HG02885 (cell line): ENCODE results near the gene CKLF.
"Not testable (repeated sequence)": the region's sequence is repeated elsewhere in the genome, so short reads cannot be mapped to it uniquely, and the experiment has no call there.

Source experiments
- ATAC-seq: cut with Tn5 transposase; IDR thresholded peaks from one replicate; pipeline ENCODE4 v1.9.1; 2021; ENCODE audit warnings: mild to moderate bottlenecking; ENCODE audit not compliant: unreplicated experiment, poor library complexity

Gene CKLF, protein sequence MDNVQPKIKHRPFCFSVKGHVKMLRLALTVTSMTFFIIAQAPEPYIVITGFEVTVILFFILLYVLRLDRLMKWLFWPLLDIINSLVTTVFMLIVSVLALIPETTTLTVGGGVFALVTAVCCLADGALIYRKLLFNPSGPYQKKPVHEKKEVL

DNA sequence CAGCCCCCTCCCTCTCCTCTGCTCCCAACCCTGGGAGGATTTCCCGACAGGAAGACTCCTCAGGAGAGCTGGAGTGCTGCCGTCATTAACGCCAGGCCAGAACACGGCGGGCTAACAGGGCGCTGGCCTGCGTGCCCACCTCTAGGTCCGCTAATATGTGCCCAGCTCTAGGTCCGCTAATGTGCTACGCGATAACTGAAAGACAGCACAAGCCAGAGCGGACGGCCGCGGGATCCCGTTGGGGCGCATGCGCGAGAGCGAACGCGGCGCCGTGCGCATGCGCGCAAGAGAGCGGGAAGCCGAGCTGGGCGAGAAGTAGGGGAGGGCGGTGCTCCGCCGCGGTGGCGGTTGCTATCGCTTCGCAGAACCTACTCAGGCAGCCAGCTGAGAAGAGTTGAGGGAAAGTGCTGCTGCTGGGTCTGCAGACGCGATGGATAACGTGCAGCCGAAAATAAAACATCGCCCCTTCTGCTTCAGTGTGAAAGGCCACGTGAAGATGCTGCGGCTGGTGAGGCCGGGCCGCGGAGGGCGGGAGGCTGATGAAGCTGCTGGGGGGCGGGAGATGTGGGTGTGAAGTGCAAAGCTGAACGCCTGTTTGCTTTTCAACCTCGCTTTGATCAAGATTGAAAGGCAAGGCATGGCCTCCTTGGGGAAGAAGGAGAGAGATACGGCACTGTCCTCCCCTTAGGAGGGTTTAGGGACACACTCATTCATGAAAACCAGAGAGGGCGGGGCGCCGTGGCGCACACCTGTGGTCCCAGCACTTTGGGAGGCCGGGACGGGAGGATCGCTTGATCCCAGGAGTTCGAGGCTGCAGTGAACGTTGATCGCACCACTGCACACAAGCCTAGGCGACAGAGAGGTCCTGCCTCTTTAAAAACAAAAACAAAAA is at the start of gene CKLF:
Gene CKLF (plus strand): TSS at position 291 of the 892 bp plus-strand sequence. CDS start 140 bp downstream, at position 431.
- ATAC-seq = peak; percentile 72

DNA sequence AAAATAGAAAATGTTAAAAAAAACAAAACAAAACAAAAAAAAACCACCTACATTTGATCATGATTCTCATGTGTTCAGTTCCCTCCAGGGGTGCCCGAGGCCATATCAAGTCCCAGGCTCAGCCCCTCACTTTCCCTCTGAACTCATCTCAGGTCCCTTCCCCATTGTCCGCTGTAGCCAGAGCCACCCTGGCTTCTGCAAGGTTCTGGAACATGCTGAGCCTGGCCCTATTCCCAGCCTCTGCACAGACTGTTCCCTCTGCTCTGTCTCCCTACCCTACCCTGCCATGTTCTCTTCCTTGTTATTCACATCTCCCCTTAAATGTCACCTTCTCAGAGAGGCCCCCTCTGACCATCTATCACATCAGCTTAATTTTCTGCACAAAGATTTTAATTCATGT is 49.3 kb upstream of the CKLF start:
- ATAC-seq = no peak

DNA sequence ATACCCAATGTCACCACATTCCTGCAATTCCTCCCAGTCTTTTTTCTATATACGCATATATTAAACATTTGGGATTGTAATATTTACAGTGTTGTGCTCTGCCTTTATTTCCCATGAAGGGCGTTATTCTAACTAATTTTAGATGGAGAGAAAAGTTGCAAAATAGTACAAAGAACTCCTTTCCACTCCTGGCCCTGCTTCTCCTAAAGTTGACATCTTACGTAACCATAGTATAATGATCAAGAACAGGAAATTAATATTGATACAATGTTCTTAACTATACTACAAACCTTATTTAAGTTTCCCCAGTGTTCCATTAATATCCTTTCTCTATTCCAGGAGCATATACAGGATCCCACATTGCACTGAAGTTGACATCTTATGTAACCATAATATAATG is 48.8 kb upstream of the CKLF start:
- ATAC-seq = no peak

DNA sequence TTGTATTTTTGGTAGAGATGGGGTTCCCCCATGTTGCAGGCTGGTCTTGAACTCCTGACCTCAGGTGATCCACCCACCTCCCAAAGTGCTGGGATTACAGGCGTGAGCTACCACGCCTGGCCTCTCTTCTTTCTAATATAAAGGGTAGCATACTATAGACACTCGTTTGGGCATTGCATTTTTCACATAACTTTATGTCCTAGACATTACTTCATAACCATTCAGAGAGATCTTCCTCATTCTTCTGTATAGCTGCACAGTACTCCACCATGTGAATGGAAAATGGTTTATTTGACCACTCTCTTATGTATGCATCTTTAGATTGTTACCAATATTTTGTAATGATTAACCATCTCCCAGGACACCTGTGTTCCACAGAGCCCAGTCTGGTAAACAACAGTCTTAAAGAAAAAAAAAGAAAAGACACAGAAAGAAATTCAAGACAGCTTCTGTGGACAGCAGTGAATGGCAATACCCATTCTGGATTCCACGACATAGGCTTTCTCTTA is 44.6 kb upstream of the CKLF start:
- no peak for ATAC-seq

DNA sequence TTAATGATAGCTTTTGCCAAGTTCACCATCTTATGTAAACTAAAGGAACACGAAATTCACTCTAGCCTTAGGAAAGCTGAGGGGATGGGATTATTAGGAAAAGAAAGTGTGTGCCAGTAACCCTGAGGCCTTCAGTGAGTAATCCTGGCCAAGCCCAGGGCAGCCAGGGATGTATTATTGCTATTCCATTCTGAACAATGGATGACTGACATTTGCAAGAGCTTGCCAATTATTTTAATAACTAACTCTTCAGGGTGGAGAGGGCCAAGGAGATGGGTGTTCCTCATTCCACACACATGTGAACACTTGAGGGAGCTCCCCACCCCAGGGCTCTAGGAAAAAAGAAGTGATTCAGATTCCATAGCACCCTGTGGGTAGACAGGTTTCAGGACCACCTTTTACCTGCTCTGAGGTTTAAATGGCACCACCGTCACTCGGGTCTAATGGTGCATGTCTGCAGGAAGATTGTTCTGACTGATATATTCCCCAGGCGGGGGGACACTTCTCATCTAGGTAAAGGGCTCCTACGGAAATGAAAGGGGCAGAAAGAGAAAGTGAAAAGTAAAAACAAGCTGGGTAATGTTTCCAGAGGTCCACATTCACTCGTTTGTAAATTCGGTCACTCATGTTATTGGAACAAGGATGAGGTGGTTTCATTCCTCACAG is 44.0 kb upstream of the CKLF start:
- ATAC-seq = peak; percentile 53

DNA sequence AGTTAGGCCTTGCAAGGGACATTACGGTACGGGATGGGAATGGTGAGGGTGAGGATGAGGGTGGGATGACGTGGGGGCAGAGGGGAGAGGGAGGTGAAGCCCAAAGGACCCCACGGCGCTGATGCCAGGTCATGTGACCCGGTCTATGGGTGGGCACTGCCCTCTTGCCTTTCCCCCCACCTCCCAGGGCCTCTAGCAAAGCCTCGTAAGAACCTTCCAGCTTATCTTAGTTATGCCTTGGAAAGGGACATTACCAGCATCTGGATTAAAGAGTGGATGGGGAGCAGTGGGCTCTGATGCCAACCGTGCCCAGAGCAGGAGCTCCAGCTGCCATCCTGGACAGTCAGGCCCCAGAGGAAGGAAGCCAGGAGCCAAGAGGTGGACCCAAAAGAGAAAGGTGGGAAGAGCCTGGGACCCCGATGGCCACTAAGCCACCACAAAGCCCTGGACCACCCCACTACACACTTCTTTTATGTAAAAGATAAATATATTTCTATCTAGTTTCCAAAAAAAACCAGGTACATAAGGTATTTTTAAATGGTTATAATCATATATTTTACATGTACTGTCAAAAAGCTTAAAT is 43.4 kb upstream of the CKLF start:
- no peak for ATAC-seq

DNA sequence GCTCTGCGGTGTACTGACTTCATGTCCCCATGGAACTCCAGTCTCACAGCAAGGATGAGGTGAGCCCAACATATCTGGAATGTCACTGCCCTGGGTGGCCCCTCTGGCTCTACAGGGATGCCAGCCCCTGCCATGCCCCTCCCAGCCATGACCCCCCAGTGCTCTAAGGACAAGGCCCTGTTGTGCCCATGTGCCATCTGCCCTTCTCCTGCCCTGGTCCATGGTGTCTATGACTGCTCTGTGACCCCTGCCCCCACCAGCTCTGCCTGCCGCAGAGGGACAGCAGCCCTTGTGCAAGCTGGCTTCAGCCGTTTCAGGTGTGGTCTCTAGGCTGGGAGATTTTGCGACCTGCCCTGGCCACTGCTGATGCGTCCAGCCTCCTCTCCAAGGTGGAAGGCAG is 42.8 kb upstream of the CKLF start:
- ATAC-seq = no peak

DNA sequence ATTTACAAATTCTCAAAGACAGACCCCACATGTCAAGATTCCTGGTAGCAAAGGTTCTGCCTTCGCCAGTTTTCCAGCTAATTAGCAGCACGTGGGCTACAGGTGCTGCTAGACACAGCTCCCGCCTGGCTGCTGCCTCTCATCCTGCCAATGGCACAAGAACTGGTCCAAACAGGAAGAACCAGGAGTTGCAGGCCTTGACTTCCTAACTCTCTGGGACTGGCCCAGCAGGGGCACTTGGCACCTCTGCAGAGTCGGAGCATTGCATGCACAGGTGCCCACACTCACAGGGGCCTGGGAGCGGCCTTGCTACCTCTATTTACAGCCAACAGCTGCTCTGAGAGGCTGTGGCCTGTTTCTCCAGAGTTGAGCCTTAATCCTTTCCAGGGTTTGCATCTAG is 42.1 kb upstream of the CKLF start:
- ATAC-seq = no peak

DNA sequence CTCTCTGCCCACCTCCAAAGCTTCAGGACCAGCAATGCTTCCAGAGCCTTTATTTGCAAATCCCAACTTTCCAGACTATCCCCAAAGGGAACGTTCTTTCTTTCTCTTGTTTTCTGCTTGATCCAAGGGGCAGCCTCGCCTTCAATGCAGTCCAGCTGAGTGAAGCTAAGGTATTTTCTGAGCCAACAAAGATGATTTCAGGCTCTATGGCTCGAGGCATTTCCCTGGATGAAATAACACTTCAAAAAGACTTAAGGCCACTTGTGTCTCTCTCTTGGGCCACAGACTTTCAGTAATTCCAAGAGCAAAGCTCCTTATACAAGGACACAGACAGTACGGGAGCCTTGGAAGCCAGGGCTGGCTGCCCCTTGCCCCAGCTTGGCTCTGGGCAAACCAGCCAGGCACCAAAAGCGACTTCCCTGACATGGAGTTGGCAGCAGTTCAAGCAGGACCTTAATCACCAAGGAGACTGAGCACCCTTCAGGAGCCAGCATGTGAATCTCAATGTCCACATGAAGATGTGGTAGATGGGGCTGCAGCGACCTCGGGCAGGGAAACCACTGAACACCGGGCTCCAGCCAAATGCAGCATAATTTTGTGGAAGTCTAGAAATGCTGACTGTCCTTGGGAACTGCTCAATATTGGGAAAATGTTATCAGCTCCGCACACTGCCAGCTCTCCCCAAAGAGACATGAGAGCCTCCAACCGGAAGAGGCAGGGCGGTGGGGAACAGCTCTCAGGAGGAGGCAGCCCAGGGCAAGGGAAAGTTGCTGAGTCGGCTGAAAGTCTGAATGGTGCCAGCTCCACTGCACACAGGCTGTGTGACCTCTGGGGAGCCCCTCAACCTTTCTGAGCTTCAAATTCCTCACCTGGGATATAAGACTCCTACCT is 41.4 kb upstream of the CKLF start:
- ATAC-seq = no peak

DNA sequence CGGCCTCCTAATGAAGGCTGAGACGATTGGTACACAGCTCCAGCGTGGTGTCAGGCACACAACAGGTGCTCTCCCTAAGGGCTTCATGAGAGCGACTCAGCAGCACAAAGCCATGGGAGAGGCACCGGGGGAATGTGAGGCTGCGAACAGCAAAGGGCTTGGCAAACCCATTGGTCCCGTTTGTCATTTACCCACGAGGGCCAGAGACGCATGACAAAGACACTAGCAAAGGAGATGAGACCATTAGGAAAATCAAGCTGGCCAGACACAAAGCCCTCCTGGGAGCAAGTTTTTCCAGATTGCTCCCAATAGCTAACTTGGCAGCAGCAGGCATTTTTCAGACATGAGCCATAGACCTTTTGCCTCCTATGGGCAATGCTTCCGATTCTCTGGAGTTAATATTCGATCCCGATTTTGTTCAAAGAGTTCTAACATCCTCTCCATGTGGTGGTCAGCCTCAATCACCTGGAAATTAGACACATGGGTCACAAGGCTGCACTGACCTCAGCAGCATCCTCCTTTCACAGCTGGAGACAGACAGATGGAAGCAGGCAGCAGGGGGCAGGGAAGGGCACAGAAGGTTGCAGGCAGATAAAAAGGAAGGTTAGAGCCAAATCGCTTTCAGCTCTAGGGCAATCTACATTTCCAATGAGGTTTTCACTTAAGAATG is 40.6 kb upstream of the CKLF start:
- no peak for ATAC-seq

DNA sequence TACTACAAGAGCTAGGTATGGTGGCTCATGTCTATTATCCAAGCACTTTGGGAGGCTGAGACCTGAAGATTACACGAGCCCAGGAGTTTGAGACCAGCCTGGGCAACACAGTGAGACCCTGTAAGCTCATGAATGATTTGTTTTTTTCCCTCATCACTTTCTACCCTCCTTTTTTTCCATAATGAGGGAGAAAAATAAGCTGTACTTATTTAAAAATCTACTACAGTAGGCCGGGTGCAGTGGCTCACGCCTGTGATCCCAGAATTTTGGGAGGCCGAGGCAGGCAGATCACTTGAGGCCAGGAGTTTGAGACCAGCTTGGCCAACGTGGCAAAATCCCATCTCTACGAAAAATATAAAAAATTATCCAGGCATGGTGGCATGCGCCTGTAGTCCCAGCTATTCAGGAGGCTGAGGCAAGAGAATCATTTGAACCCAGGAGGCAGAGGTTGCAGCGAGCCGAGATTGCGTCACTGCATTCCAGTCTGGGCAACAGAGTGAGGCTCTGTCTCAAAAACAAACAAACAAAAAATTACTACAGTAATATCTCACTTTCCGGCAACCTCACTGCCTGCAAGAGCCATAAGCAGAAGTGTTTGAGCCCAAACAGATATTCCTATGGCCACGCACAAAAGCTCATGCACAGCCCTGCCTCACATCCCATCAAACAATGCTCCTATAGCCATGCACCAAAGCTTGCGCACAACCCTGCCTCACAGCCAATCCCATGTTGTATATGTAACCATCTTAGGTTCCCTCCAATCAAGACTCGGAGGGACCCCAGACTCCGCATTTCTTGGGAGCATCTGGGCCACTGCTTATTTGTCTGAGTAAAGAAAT is 39.9 kb upstream of the CKLF start:
- ATAC-seq = no peak

DNA sequence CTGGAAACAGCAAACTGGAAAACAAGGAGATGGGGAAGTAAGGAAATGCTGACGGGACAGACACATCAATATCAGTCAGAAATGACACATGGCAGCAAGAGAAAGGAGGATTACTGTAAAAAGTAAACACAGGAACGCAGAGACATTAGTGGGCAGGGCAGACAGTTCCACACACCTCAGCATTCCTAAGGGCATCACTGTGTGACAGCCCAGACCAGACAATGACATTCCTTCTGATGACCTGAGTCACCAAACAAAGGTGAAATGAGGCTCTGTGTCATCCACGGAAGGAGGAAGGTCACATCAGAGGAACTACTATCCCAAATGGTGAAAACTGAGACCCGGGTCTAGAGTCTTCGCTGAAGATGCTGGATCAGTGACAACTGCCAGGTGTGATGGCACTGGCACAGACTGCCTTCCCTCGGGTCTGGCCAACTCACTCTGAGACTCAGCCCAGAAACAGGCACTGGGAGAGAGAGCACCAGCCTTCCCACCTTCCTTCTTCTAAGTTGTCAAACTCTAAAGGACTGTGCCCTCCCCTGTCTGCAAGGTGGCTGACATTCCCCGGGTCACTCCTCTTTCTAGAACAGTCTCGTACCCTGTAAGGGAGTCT is 39.2 kb upstream of the CKLF start:
- ATAC-seq = no peak

DNA sequence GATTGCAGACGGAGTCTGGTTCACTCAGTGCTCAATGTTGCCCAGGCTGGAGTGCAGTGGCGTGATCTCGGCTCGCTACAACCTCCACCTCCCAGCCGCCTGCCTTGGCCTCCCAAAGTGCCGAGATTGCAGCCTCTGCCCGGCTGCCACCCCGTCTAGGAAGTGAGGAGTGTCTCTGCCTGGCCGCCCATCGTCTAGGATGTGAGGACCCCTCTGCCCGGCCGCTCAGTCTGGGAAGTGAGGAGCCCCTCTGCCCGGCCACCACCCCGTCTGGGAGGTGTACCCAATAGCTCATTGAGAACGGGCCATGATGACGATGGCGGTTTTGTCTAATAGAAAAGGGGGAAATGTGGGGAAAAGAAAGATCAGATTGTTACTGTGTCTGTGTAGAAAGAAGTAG is 38.0 kb upstream of the CKLF start:
- not testable (repeated sequence) for ATAC-seq

DNA sequence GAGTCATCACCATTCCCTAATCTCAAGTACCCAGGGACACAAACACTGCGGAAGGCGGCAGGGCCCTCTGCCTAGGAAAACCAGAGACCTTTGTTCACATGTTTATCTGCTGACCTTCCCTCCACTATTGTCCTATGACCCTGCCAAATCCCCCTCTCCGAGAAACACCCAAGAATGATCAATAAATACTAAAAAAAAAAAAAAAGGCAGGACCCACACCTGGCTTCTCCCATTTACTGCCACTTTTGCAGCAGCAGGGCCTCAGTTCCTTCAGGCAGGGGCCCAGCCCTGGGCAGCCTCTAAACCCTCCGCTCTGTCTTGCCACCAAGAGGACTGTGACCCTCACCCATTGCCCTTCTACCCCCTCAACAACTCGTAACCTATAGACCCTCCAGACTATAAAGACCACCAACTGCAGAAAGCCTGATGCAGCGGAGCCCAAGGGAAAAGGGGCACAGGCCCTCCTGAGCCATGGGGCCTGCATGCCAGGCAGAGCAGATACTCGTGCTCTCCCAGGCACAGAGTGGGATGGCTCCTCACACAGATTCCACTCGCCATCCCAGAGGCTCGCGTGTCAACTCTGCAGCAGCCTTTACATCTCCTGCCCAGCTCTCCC is 37.3 kb upstream of the CKLF start:
- not testable (repeated sequence) for ATAC-seq

DNA sequence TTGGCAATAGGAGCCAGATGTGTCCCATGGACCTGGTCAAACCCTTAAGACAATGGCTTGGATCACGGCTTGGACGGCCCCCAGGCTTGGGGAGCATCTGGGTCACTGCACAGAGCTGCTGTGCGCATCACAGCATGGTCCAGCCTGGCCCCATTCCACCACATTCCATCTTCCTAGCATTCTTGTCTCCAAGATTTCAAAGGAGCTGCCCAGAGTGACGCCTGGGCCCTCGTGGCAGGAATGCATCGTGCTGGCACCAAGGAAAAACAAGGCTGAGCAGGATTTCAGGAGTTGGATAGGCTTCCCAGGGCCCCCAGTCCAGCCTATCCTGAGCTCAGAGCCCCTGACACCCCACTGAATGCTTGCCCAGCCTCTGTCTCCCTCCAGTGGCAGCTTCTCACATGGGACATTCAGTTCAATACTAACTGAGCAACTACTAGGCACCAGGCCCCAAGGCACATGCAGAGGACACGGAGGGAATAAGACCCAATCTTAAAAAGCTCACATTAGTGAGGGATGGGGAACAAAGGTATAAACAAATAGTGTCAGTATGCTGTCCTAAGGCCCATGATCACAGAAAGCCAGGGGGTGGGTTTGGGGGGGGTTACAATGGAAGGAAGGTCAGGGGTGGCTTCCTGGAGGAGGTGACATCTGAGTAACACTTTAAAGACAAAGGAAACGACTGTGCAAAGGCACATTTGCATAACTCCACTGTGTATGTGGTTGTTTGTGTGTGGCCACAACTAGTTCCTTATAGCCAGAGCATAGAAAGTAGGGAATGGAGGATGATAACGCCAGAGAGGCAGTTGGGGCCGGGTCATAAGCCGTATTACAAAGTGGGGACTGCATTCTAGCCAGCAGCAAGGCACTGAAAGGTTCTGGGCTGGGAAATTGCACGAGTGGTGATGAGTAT is 36.5 kb upstream of the CKLF start:
- ATAC-seq = peak; percentile 6

DNA sequence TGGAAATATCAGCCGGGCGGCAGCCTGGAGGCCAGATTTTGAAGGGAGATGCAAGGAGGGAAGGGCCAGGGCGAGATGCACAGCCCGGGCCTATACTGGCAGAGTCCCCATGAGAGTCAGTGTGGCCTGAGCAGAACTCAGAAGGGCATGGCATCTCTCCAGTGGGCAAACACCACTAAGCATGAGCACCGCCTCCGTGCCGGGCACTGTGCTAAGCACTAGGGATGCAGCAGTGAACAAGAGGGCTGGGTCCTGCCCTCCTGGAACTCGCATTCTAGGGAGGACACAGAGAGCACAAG is 35.9 kb upstream of the CKLF start:
- ATAC-seq = no peak
